GM10266 (cell line): ENCODE measurements around the gene LIPC.

ENCODE experiments used
- DNase-seq: peaks from one replicate; pipeline ENCODE4 v3.0.0; 2012; ENCODE audit errors: extremely low spot score
- CTCF ChIP-seq: IDR thresholded peaks from 2 replicates; pipeline ENCODE4 v1.5.1; 2012; ENCODE audit warnings: mild to moderate bottlenecking, low read depth; ENCODE audit not compliant: control insufficient read depth, insufficient read depth; ENCODE audit errors: missing control alignments

LIPC gene

GRCh38 chr15:58441376-58442070 is 9.7 kb downstream of the LIPC start:
- no peak for TF ChIP-seq CTCF
- DNase-seq: no peak

GRCh38 chr15:58442122-58442521 is 10.3 kb downstream of the LIPC start:
- DNase-seq: no peak
- TF ChIP-seq CTCF: no peak

- no peak for DNase-seq
- TF ChIP-seq CTCF: no peak
These were observed 11.5 kb downstream of the LIPC start for GRCh38 chr15:58443308-58443707.

- no peak for DNase-seq
These were observed 12.3 kb downstream of the LIPC start for GRCh38 chr15:58444056-58444455.

GRCh38 chr15:58444658-58445332 is 13.0 kb downstream of the LIPC start:
- no peak for DNase-seq
- TF ChIP-seq CTCF: no peak

More at GRCh38 chr15:58444056-58444455, 12.3 kb downstream of the LIPC start:
- no peak for TF ChIP-seq CTCF

- no peak for TF ChIP-seq CTCF
- no peak for DNase-seq
These were observed 14.1 kb downstream of the LIPC start for GRCh38 chr15:58445865-58446264.

GRCh38 chr15:58446521-58446920 is 14.7 kb downstream of the LIPC start:
- no peak for DNase-seq
- no peak for TF ChIP-seq CTCF
